Fibroblast of lung (primary cell): ENCODE measurements around the gene SLIT3. TPM values are rescaled to one million over a fixed set of nuclear protein-coding genes. Genes with fewer than 3 reads are reported as not detected.

Source experiments
- DNase-seq, 2 donors: peaks; one replicate each; pipeline versions ENCODE4 v3.0.0 to v3.0.0-alpha.2; 2010; ENCODE audit warnings: low read depth in 2 of 2
- H2AFZ ChIP-seq: 2 replicates; pipeline ENCODE4 v1.5.1; 2012; ENCODE audit warnings: low read length, control low read depth, inconsistent platforms
- H3K27ac ChIP-seq: 2 replicates; pipeline ENCODE4 v1.5.1; 2011; ENCODE audit warnings: low read length, control low read depth; ENCODE audit not compliant: insufficient read depth
- H3K27me3 ChIP-seq: 2 replicates; pipeline ENCODE4 v1.5.1; 2011; ENCODE audit warnings: mild to moderate bottlenecking, low read length; ENCODE audit not compliant: control insufficient read depth, insufficient read depth
- H3K36me3 ChIP-seq: 2 replicates; pipeline ENCODE4 v1.5.1; 2011; ENCODE audit warnings: low read length; ENCODE audit not compliant: control insufficient read depth, insufficient read depth
- H3K4me1 ChIP-seq: 2 replicates; pipeline ENCODE4 v1.5.1; 2011; ENCODE audit warnings: low read length; ENCODE audit not compliant: control insufficient read depth, insufficient read depth; ENCODE audit errors: extremely low read depth
- H3K4me2 ChIP-seq: 2 replicates; pipeline ENCODE4 v1.5.1; 2011; ENCODE audit warnings: low read length, control low read depth; ENCODE audit not compliant: insufficient read depth; ENCODE audit errors: extremely low read depth
- H3K4me3 ChIP-seq, 4 experiments: fragments of 200-600 bp in 1 of 4; sonication (generic) in 1 of 4; replicated peaks in 1 of 4; 2 replicates each; pipeline ENCODE4 v1.5.1; 2011 to 2016; ENCODE audit warnings: low read length in 4 of 4, low read depth in 3 of 4, mild to moderate bottlenecking in 3 of 4, control low read depth in 2 of 4, inconsistent platforms in 1 of 4, mixed read lengths in 1 of 4; ENCODE audit not compliant: insufficient read depth in 1 of 4; ENCODE audit errors: control extremely low read depth in 1 of 4
- H3K79me2 ChIP-seq: 2 replicates; pipeline ENCODE4 v1.5.1; 2012; ENCODE audit warnings: mild to moderate bottlenecking, low read length, inconsistent platforms; ENCODE audit not compliant: control insufficient read depth, insufficient read depth
- H3K9ac ChIP-seq: 2 replicates; pipeline ENCODE4 v1.5.1; 2011; ENCODE audit warnings: mild to moderate bottlenecking, low read length, control low read depth; ENCODE audit not compliant: insufficient read depth
- H3K9me3 ChIP-seq: 2 replicates; pipeline ENCODE4 v1.5.1; 2012; ENCODE audit warnings: low read depth, low read length; ENCODE audit not compliant: control insufficient read depth, insufficient read depth
- H4K20me1 ChIP-seq: 2 replicates; pipeline ENCODE4 v1.5.1; 2011; ENCODE audit warnings: low read length; ENCODE audit not compliant: control insufficient read depth, insufficient read depth; ENCODE audit errors: extremely low read depth
- CTCF ChIP-seq, 2 donors: IDR thresholded peaks in 1 of 2; conservative IDR thresholded peaks in 1 of 2; 1 replicate in 1 of 2; 2 replicates in 1 of 2; pipeline ENCODE4 v1.5.1; 2011 to 2012; ENCODE audit warnings: low read length in 2 of 2, control low read depth in 1 of 2, inconsistent platforms in 1 of 2, low read depth in 1 of 2, mild to moderate bottlenecking in 1 of 2
- EZH2 ChIP-seq: IDR thresholded peaks from 2 replicates; pipeline ENCODE4 v1.5.1; 2012; ENCODE audit warnings: low read length, control low read depth, mild to moderate bottlenecking; ENCODE audit errors: missing control alignments
- polyA plus RNA-seq, 2 donors: library from polyadenylated mRNA; depleted of rRNA in 1 of 2; stranded (reverse) in 1 of 2; unstranded in 1 of 2; fragments of >200 nt; gene quantifications; 2 replicates each; pipeline ENCODE4 v1.2.1, GENCODE V29; 2011 to 2012; ENCODE audit warnings: missing spikeins in 1 of 2
- total RNA-seq: library from RNA; depleted of rRNA; stranded (reverse); fragments of >200 nt; gene quantifications from 2 replicates; pipeline ENCODE4 v1.2.1, GENCODE V29; 2014

SLIT3 gene
- total and polyA plus RNA-seq, 2 donors (not counting 1 experiment from before 2014, with no cell fraction given) = 1.6 to 4.6 TPM

GRCh38 chr5:169041180-169041579 lies 259.8 kb downstream of the SLIT3 start:
- Histone ChIP-seq H3K4me1 (no peaks in the 10 kb centered on the region), H3K9me3 (no peaks in the 10 kb centered on the region), H3K36me3 (no peaks in the 10 kb centered on the region), H3K27ac (no peak overlapping the region), H3K4me2 (no peak overlapping the region), H3K4me3 (no peak overlapping the region), H3K27me3 (no peaks in the 10 kb centered on the region), H3K9ac (no peak overlapping the region), H4K20me1 (no peaks in the 10 kb centered on the region), H2AFZ (no peak overlapping the region), H3K79me2 (no peaks in the 10 kb centered on the region)
- no peak for TF ChIP-seq CTCF (conservative IDR thresholded peaks at IDR 0.05 in 1 of 2, IDR thresholded peaks at IDR 0.05 in 1 of 2; ENCODE audit: low read depth in 1 of 2, low read length in 2 of 2)
- no peak for TF ChIP-seq EZH2
- no peak for DNase-seq

- Histone ChIP-seq H3K9me3 (no peaks in the 10 kb centered on the region), H3K4me1 (no peaks in the 10 kb centered on the region), H2AFZ (no peak overlapping the region), H3K79me2 (no peaks in the 10 kb centered on the region), H3K4me3 (no peak overlapping the region), H3K27ac (no peak overlapping the region), H3K4me2 (no peak overlapping the region), H4K20me1 (no peaks in the 10 kb centered on the region), H3K9ac (no peak overlapping the region), H3K36me3 (no peaks in the 10 kb centered on the region), H3K27me3 (no peaks in the 10 kb centered on the region)
- no peak for DNase-seq
- TF ChIP-seq CTCF (conservative IDR thresholded peaks at IDR 0.05 in 1 of 2, IDR thresholded peaks at IDR 0.05 in 1 of 2; ENCODE audit: low read depth in 1 of 2, low read length in 2 of 2) (no peak), EZH2 (no peak)
Observed at GRCh38 chr5:169039592-169039991, 261.3 kb downstream of the SLIT3 start.

- DNase-seq = no peak
- H2AFZ ChIP-seq = no peak overlapping the region
- H3K9me3 ChIP-seq = no peaks in the 10 kb centered on the region
- TF ChIP-seq EZH2 (no peak), CTCF (conservative IDR thresholded peaks at IDR 0.05 in 1 of 2, IDR thresholded peaks at IDR 0.05 in 1 of 2; ENCODE audit: low read depth in 1 of 2, low read length in 2 of 2) (no peak)
- no peak overlapping the region for H3K4me3 ChIP-seq
- no peaks in the 10 kb centered on the region for H3K79me2 ChIP-seq
- no peak overlapping the region for H3K27ac ChIP-seq
- H3K4me1 ChIP-seq = no peaks in the 10 kb centered on the region
- H3K27me3 ChIP-seq = no peaks in the 10 kb centered on the region
- H3K9ac ChIP-seq = no peak overlapping the region
- no peaks in the 10 kb centered on the region for H4K20me1 ChIP-seq
- H3K4me2 ChIP-seq = no peak overlapping the region
- no peaks in the 10 kb centered on the region for H3K36me3 ChIP-seq
Observed at GRCh38 chr5:169037466-169037865, 263.5 kb downstream of the SLIT3 start.
